ENCODE data around the gene GLMN.

The GLMN gene

DNA sequence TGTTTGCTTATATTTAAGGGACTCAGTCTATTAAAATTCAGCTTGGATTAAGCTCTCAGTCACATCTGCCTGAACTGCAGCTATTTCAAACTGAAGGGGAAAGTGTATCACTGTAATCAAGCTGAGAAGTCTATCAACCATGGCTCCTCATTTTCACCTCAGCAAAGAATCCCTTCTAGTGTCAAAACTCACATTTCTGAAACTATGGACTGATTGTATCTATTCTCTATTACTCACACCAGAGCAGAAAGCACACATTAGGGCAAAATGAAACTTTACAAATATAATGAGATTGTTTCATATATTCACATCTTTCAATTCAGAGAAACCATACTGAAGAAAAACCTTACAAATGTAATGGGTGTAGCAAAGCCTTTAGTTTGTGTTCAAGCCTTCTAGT lies 95.7 kb downstream of the GLMN start:
- no peak for DNase-seq (ENCODE audit: low read depth in 2 of 2)
- no peak overlapping the region for H3K4me3 ChIP-seq (replicated peaks in 1 of 2; ENCODE audit: low read depth in 2 of 2, low read length in 2 of 2)
- TF ChIP-seq, protein P1, sequence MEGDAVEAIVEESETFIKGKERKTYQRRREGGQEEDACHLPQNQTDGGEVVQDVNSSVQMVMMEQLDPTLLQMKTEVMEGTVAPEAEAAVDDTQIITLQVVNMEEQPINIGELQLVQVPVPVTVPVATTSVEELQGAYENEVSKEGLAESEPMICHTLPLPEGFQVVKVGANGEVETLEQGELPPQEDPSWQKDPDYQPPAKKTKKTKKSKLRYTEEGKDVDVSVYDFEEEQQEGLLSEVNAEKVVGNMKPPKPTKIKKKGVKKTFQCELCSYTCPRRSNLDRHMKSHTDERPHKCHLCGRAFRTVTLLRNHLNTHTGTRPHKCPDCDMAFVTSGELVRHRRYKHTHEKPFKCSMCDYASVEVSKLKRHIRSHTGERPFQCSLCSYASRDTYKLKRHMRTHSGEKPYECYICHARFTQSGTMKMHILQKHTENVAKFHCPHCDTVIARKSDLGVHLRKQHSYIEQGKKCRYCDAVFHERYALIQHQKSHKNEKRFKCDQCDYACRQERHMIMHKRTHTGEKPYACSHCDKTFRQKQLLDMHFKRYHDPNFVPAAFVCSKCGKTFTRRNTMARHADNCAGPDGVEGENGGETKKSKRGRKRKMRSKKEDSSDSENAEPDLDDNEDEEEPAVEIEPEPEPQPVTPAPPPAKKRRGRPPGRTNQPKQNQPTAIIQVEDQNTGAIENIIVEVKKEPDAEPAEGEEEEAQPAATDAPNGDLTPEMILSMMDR (IDR thresholded peaks at IDR 0.05; ENCODE audit: low read depth, low read length), result no peak

DNA sequence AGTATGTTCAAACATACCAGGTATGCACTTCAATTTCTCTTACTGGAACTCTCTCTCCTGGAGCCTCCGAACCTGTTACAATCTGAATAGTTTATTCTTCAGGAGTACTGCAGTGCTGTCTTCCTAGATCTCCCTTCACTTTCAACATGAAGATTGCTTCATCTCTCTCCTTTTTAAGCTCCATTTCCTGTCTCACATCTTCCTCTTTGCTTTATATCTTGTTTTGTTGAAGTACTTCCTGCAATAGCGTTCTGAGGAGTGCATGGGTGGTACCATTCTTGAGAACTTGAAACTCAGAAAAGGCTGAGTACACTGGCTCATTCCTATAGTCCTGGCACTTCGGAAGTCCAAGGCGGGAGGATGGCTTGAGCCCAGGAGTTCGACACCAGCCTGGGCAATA lies 96.8 kb downstream of the GLMN start:
- peak in 1 of 2 donors; percentile 11 for DNase-seq (ENCODE audit: low read depth in 2 of 2)
- TF ChIP-seq, protein P1 (IDR thresholded peaks at IDR 0.05; ENCODE audit: low read depth, low read length), result no peak
- no peak overlapping the region for H3K4me3 ChIP-seq (replicated peaks in 1 of 2; ENCODE audit: low read depth in 2 of 2, low read length in 2 of 2)

Measured in cardiac fibroblast (primary cell).